GM12891 (cell line): ENCODE measurements around the gene MYOM1.
A peak's percentile ranks its signal among the peaks of the same experiment; 100 is the strongest.
"Not testable (repeated sequence)": the region's sequence is repeated elsewhere in the genome, so short reads cannot be mapped to it uniquely, and the experiment has no call there.

Experiments
- DNase-seq: peaks from one replicate; pipeline ENCODE4 v3.0.0; 2011; ENCODE audit warnings: low spot score; ENCODE audit not compliant: insufficient read length
- FAIRE-seq: peaks from 2 replicates; lab custom pipeline; 2011; peaks lifted over from hg19 to GRCh38; lab: Jason Lieb, UNC
- PAX5 ChIP-seq: IDR thresholded peaks from 2 replicates; pipeline ENCODE4 v1.6.1; 2011; ENCODE audit warnings: low read length, moderate library complexity, mild to moderate bottlenecking; ENCODE audit not compliant: insufficient read depth, severe bottlenecking
- POLR2A ChIP-seq: IDR thresholded peaks from 2 replicates; pipeline ENCODE4 v1.6.1; 2011; ENCODE audit warnings: low read depth, low read length, control low read depth
- POLR2AphosphoS5 ChIP-seq: IDR thresholded peaks from 2 replicates; pipeline ENCODE4 v1.6.1; 2011; ENCODE audit warnings: low read depth, low read length, control low read depth
- POU2F2 ChIP-seq: IDR thresholded peaks from 2 replicates; pipeline ENCODE4 v1.6.1; 2011; ENCODE audit warnings: low read depth, mild to moderate bottlenecking, control low read depth, low read length, moderate library complexity
- SPI1 ChIP-seq: IDR thresholded peaks from 2 replicates; pipeline ENCODE4 v1.6.1; 2011; ENCODE audit warnings: low read depth, low read length, control low read depth
- TAF1 ChIP-seq: IDR thresholded peaks from 2 replicates; pipeline ENCODE4 v1.6.1; 2011; ENCODE audit warnings: low read depth, low read length, control low read depth

The MYOM1 gene

DNA sequence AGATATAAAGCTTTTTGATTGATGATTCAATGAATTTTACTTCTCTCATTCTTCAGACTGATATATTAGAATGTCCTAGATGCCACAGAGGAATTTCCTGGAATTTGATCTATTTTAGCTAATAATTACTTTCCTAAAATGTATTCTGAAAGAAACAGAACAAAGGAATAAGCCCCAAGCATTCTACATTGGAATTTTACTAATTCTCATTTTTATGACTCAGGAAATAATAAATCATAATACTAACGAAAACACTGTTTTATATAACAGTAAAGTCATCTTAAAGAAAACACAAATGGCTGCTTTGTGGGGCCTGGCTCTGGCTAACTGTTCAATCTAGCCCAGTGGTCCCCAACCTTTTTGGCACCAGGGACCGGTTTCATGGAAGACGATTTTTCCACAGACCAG lies 138.2 kb downstream of the MYOM1 start:
- DNase-seq (no peak), FAIRE-seq (no peak)
- TF ChIP-seq POU2F2, result no peak
- TF ChIP-seq POLR2A, result no peak
- no peak for TF ChIP-seq SPI1
- TF ChIP-seq POLR2AphosphoS5, result no peak
- no peak for TF ChIP-seq TAF1
- TF ChIP-seq PAX5, result no peak

DNA sequence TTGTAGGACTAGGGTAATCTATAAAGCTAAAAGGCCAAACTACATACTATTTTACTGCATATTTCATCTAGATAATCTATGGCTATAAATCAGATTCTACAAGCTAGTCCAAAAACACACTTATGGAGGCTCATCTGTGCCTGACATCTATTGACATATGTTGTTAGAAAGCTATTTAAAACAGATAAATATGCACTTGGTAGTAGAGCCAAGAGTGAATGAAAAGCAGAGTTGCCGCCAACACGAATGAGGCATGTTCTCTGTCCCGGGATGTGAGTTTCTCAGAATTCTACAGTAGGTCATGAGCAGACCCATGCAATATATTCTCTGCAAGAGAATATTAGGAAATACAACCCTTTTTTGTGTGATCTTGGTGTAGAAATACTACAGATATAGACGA lies 140.1 kb downstream of the MYOM1 start:
- no peak for DNase-seq
- TF ChIP-seq POLR2AphosphoS5, result no peak
- no peak for TF ChIP-seq PAX5
- no peak for TF ChIP-seq SPI1
- TF ChIP-seq POLR2A, result no peak
- no peak for TF ChIP-seq TAF1
- no peak for TF ChIP-seq POU2F2
- no peak for FAIRE-seq

DNA sequence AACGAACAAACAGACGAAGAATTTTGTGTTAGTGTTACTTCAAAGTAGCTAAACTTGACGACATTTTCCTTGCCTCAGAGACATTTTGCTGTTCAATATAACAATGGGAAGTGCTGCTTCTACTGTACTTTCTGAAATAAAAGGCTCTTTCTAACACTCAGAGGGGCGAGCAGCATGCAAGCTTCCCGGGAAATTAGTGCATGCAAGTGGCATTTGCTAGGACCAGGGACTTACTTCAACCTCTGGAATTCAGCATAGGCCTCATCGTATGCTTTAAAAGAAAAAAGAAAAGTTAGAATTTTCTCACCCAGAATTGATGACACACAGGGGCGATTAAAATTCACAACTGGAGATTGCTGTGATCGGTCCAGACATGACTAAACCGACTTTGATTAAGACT lies 144.3 kb downstream of the MYOM1 start:
- no peak for FAIRE-seq
- DNase-seq, result no peak
- TF ChIP-seq POLR2AphosphoS5 (no peak), SPI1 (no peak), POU2F2 (no peak), POLR2A (no peak)

DNA sequence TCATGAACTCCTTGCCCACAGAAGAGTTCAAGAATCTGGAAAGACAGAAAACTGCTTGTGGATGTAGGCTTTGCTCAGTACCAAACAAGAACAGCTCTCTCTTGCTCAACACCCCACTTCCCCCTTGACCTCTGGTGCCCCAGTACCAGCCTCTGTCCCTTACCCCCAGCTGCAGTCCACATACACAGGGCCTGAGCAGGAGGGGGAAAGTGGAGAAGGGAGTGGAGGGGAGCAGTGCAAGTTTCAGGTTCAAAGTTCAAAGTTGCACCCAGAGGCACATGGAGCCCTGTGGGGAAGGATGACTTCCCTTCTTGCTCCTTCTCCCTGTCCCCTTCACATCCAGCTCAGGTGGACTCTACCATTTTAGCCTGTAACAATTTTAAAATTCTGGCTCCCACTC lies 145.7 kb downstream of the MYOM1 start:
- TF ChIP-seq TAF1 (no peak), POLR2A (no peak), SPI1 (no peak), POLR2AphosphoS5 (no peak), POU2F2 (no peak), PAX5 (no peak)
- no peak for DNase-seq
- FAIRE-seq, result no peak

DNA sequence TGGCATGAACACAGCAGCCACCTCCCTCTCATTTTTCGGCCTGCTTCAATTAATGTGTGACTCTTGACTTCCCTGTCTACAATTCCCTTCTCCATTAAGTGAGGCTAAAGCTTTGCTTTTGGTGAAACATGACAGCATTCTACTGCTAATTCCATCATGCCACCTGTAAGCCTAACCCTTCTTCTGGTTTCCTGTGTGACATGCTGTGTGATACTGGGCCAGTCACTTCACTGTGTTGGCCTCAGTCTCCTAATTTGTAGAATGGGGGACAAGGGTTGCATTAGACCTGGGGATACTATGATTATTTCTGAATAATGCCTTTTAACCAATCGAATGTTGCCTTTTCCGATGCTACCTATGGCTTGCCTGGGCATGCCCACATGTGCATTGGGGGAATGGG lies 146.4 kb downstream of the MYOM1 start:
- not testable (repeated sequence) for FAIRE-seq, DNase-seq

DNA sequence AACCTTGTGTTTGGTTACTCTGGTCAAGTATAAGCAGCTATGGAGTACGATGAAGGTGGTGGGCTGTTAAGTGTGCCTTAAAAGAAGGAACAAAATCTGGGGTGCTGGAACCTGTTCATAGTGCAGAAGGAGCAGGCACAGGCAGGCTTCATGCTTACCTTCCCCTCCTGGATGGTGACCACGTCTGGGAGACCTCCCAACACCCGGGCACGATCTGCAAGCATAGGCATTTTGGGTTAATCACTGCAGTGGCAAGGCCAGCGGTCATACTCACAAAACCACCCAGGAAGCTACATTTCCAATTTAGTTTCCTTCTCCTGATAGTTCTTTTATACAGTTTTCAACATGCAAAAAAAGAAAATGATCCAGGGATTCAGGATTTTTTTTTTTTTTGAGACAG lies 148.1 kb downstream of the MYOM1 start:
- FAIRE-seq (no peak), DNase-seq (no peak)
- TF ChIP-seq SPI1 (no peak), TAF1 (no peak), POLR2AphosphoS5 (no peak), POLR2A (no peak)

DNA sequence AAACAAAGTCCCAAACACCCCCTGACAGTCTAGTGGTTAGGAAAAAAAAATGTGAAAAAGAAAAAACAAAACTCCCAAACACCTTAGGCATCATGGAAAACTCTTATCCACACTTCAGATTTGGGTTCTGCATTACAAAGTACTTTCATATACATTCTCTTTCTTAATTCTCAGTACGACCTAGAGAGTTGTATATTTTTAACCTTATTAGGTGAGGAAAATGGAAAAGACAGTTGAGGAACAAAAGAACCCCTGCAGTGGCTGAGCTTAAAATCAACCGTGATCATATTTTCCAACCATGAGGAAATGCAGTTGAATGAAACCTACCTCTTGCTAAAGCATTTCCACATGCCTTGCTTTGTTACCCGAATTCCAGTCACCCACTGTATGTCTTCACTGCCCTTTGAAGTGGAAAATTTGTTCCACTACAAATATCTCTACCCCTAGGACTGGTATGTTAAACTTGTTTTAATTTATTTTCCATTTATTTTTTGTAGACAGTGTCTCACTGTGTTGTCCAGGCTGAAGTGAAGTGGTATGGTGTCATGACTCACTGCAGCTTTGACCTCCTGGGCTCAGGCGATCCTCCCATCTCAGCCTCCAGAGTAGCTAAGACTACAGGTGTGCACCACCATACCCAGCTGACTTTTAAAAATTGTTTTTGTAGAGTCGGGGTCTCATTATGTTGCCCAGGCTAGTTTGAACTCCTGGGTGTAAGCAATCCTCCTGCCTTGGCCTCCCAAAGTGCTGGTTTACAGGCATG lies 149.9 kb downstream of the MYOM1 start:
- no peak for DNase-seq
- TF ChIP-seq POLR2A (no peak), POLR2AphosphoS5 (no peak), TAF1 (no peak), PAX5 (no peak), SPI1 (no peak), POU2F2 (no peak)
- no peak for FAIRE-seq

DNA sequence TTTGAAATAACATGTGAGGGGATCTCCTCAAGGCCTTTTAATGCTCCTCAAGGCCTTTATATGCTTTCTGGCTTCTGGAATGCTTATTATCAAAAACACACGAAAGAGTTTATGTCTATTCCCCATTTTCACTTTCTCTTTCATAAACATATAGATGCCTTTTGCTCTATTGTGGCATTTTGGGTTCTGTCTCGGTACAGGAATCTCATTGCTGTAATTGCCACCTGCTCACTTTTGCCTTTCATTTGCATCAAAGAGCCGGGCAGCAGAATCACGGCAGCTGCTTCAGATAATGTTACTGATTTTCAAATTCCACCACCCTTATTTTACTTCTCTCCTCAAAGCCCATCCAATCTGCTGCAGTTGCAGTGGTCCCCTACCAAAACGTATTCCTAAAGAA lies 152.0 kb downstream of the MYOM1 start:
- DNase-seq (no peak), FAIRE-seq (no peak)
- TF ChIP-seq POU2F2 (no peak), POLR2AphosphoS5 (no peak), PAX5 (no peak), TAF1 (no peak), POLR2A (no peak), SPI1 (no peak)

DNA sequence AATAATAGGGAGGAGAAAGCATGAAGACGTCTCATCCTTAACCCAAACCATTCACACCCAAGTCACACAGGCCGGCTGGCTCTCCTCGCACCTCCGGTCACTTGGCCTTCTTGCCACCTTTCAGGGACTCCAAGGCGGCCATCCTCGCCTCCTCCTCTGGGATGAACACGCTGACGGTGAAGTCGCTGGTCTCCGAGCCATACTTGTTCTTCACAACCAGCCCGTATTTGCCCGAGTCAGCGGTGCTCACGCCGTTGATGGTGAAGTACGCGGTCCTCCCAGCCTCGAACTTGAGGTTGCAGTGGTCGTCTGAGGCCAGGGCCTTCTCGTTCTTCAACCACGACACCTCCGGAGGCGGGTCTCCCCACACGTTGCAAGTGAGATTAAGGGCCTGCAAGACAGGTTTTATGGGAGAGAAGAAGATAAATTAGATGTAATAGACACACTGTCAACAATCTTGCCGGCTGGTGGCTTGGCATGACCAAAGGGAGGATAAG lies 152.6 kb downstream of the MYOM1 start:
- TF ChIP-seq SPI1, result no peak
- TF ChIP-seq PAX5, result no peak
- no peak for TF ChIP-seq POU2F2
- no peak for TF ChIP-seq TAF1
- no peak for TF ChIP-seq POLR2AphosphoS5
- DNase-seq, result no peak
- no peak for FAIRE-seq

DNA sequence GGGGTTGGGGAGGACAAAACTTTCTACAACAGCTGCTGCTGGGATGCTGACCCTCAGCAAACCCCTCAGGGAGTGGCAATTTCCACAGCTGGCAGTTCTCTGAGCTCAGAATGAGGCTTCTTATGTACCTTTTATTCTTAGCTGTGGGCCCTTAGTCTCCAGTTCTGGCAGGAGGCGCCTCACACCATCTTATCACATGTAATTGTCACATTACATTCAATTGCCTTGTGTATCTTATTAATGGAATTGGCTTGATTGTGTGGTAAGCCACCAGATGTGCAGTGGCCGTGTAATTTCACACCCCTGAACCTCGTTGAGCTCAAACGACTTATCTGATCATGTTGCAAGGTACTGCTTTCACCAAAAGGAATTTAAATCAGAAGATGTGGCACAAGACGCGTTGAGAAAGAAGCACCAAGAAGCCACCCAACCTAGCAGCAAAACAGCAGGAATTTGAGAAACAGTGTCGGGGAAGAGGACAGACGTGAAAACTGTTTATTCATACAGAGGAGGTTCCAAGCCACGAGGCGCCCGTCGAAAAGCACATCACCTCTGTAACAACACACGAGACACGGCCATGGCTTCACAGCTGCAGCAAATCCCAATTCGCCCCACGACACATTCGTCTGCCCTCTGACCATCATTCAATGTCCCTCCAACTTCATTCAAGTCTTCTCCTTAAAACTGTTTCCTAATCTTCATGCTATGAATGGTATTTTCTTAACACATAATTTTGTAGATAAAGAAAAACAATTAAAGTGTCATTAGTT lies 153.2 kb downstream of the MYOM1 start:
- peak; percentile 23 for FAIRE-seq
- no peak for DNase-seq
- TF ChIP-seq POLR2A (no peak), SPI1 (no peak), POU2F2 (no peak), PAX5 (no peak), POLR2AphosphoS5 (no peak), TAF1 (no peak)

DNA sequence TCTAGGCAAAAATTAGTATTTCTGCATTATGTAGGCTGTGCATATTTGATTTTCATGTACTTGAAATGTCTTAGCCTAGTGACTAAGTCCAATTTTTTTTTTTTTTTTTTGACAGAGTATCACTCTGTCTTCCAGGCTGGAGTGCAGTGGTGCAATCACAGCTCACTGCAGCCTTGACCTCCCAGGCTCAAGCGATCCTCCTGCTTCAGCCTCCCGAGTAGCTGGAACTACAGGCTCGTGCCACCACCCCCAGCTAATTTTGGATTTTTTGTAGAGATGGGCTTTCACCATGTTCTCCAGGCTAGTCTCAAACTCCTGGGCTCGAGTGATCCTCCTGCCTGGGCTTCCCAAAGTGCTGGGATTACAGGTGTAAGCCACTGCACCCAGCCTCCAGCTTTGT lies 156.0 kb downstream of the MYOM1 start:
- not testable (repeated sequence) for DNase-seq, FAIRE-seq
